Measurements from ENCODE around the gene DHRS3.

- TF ChIP-seq CTCF (IDR thresholded peaks at IDR 0.05) (no peak), POLR2AphosphoS5 (IDR thresholded peaks at IDR 0.05) (no peak), POLR2A (IDR thresholded peaks at IDR 0.05) (no peak)
Observed at GRCh38 chr1:12536023-12536639, 81.9 kb downstream of the DHRS3 start.
